ENCODE results near the gene CHL1. TPM values are rescaled to one million over a fixed set of nuclear protein-coding genes. Genes with fewer than 3 reads are reported as not detected.

CHL1 gene
- total RNA-seq, 1 donor, result 3.6 TPM

GRCh38 chr3:295166-295565 is 98.6 kb downstream of the CHL1 start:
- Histone ChIP-seq H3K36me3 (ENCODE audit: insufficient read depth, low read length) (no peaks in the 10 kb centered on the region), H4K20me1 (ENCODE audit: insufficient read depth, low read length) (no peaks in the 10 kb centered on the region), H2AFZ (ENCODE audit: low read length) (no peak overlapping the region), H3K27ac (ENCODE audit: low read depth, low read length) (no peak overlapping the region), H3K9me3 (ENCODE audit: low read depth, low read length) (peaks cover 3% of the 10 kb centered on the region), H3K79me2 (ENCODE audit: insufficient read depth, low read length) (no peaks in the 10 kb centered on the region), H3K4me1 (ENCODE audit: insufficient read depth, low read length) (no peaks in the 10 kb centered on the region), H3K27me3 (ENCODE audit: insufficient read depth, low read length) (no peaks in the 10 kb centered on the region), H3K4me2 (ENCODE audit: insufficient read depth, low read length) (no peak overlapping the region), H3K4me3 (ENCODE audit: insufficient read depth, low read length) (no peak overlapping the region)
- TF ChIP-seq, protein P1, sequence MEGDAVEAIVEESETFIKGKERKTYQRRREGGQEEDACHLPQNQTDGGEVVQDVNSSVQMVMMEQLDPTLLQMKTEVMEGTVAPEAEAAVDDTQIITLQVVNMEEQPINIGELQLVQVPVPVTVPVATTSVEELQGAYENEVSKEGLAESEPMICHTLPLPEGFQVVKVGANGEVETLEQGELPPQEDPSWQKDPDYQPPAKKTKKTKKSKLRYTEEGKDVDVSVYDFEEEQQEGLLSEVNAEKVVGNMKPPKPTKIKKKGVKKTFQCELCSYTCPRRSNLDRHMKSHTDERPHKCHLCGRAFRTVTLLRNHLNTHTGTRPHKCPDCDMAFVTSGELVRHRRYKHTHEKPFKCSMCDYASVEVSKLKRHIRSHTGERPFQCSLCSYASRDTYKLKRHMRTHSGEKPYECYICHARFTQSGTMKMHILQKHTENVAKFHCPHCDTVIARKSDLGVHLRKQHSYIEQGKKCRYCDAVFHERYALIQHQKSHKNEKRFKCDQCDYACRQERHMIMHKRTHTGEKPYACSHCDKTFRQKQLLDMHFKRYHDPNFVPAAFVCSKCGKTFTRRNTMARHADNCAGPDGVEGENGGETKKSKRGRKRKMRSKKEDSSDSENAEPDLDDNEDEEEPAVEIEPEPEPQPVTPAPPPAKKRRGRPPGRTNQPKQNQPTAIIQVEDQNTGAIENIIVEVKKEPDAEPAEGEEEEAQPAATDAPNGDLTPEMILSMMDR (IDR thresholded peaks at IDR 0.05; ENCODE audit: extremely low read depth, low read depth, low read length), result no peak
- DNase-seq (ENCODE audit: insufficient read length, low spot score, missing footprints), result no peak

- H3K4me2 ChIP-seq (ENCODE audit: insufficient read depth, low read length), result no peak overlapping the region
- H3K79me2 ChIP-seq (ENCODE audit: insufficient read depth, low read length), result no peaks in the 10 kb centered on the region
- H3K27me3 ChIP-seq (ENCODE audit: insufficient read depth, low read length), result no peaks in the 10 kb centered on the region
- no peaks in the 10 kb centered on the region for H3K36me3 ChIP-seq (ENCODE audit: insufficient read depth, low read length)
- no peak overlapping the region for H3K27ac ChIP-seq (ENCODE audit: low read depth, low read length)
- peaks cover 3% of the 10 kb centered on the region for H3K9me3 ChIP-seq (ENCODE audit: low read depth, low read length)
- H4K20me1 ChIP-seq (ENCODE audit: insufficient read depth, low read length), result no peaks in the 10 kb centered on the region
- H3K4me1 ChIP-seq (ENCODE audit: insufficient read depth, low read length), result no peaks in the 10 kb centered on the region
- no peak overlapping the region for H3K4me3 ChIP-seq (ENCODE audit: insufficient read depth, low read length)
- DNase-seq (ENCODE audit: insufficient read length, low spot score, missing footprints), result no peak
- H2AFZ ChIP-seq (ENCODE audit: low read length), result no peak overlapping the region
- TF ChIP-seq, protein P1 (IDR thresholded peaks at IDR 0.05; ENCODE audit: extremely low read depth, low read depth, low read length), result no peak
These were observed 101.0 kb downstream of the CHL1 start for GRCh38 chr3:297585-297984.

DNA sequence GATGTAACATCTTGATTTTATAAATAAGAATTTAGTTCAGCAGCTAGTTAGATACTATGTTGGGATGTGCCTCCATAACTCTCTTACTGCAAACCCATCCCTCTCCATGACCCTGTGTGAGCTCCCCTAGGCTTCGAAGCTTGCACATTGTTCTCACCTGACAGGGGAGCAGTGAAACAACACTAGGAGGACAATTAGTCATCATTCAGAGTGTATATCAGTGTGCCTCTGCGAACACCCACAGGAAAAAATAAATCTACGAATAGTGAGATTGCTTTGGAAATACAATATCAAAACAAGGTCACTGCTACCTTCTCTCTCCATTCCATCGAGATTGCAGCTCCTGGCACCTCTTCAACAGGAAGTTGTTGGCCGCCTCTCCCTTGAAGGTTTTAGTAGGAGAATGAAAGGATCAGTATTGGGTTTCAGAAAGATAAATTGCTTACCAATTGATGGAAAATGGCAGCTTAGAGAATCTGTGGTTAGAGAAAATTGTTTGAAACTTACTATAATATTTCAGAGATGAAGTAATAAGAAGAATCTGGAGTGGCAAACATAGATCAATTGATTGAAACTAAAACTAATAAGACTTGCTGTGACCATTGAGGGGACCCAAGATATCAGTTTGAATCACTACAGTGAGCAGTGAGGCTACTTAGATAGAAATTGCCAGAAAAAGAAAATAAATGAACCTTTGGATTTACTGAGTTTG is 103.2 kb downstream of the CHL1 start:
- H3K9me3 ChIP-seq (ENCODE audit: low read depth, low read length), result peaks cover 3% of the 10 kb centered on the region
- no peaks in the 10 kb centered on the region for H3K36me3 ChIP-seq (ENCODE audit: insufficient read depth, low read length)
- H4K20me1 ChIP-seq (ENCODE audit: insufficient read depth, low read length), result no peaks in the 10 kb centered on the region
- no peak overlapping the region for H3K4me3 ChIP-seq (ENCODE audit: insufficient read depth, low read length)
- no peak overlapping the region for H3K27ac ChIP-seq (ENCODE audit: low read depth, low read length)
- H3K4me2 ChIP-seq (ENCODE audit: insufficient read depth, low read length), result no peak overlapping the region
- no peak overlapping the region for H2AFZ ChIP-seq (ENCODE audit: low read length)
- DNase-seq (ENCODE audit: insufficient read length, low spot score, missing footprints), result no peak
- no peaks in the 10 kb centered on the region for H3K4me1 ChIP-seq (ENCODE audit: insufficient read depth, low read length)
- TF ChIP-seq, protein P1 (IDR thresholded peaks at IDR 0.05; ENCODE audit: extremely low read depth, low read depth, low read length), result no peak
- no peaks in the 10 kb centered on the region for H3K27me3 ChIP-seq (ENCODE audit: insufficient read depth, low read length)
- H3K79me2 ChIP-seq (ENCODE audit: insufficient read depth, low read length), result no peaks in the 10 kb centered on the region

- no peaks in the 10 kb centered on the region for H3K36me3 ChIP-seq (ENCODE audit: insufficient read depth, low read length)
- no peak overlapping the region for H3K4me2 ChIP-seq (ENCODE audit: insufficient read depth, low read length)
- DNase-seq (ENCODE audit: insufficient read length, low spot score, missing footprints), result no peak
These were observed 110.6 kb downstream of the CHL1 start for GRCh38 chr3:307182-307581.

More at GRCh38 chr3:307182-307581, 110.6 kb downstream of the CHL1 start:
- no peaks in the 10 kb centered on the region for H3K27me3 ChIP-seq (ENCODE audit: insufficient read depth, low read length)
- TF ChIP-seq, protein P1 (IDR thresholded peaks at IDR 0.05; ENCODE audit: extremely low read depth, low read depth, low read length), result no peak
- no peaks in the 10 kb centered on the region for H3K9me3 ChIP-seq (ENCODE audit: low read depth, low read length)
- no peak overlapping the region for H3K4me3 ChIP-seq (ENCODE audit: insufficient read depth, low read length)
- H3K79me2 ChIP-seq (ENCODE audit: insufficient read depth, low read length), result no peaks in the 10 kb centered on the region
- no peaks in the 10 kb centered on the region for H3K4me1 ChIP-seq (ENCODE audit: insufficient read depth, low read length)
- no peaks in the 10 kb centered on the region for H4K20me1 ChIP-seq (ENCODE audit: insufficient read depth, low read length)
- no peak overlapping the region for H2AFZ ChIP-seq (ENCODE audit: low read length)
- no peak overlapping the region for H3K27ac ChIP-seq (ENCODE audit: low read depth, low read length)
